Activated CD4-positive, alpha-beta T cell treated with anti-CD3 and anti-CD28 coated beads for 36 hours (primary cell): ENCODE measurements around the gene UBE2S. TPM values are rescaled to one million over a fixed set of nuclear protein-coding genes. Genes with fewer than 3 reads are reported as not detected.
"Not testable (repeated sequence)": the region's sequence is repeated elsewhere in the genome, so short reads cannot be mapped to it uniquely, and the experiment has no call there.

Source experiments
- ATAC-seq: fragments of 200-7000 bp; cut with Tn5 transposase; one replicate; pipeline ENCODE4 v1.10.0; 2021; ENCODE audit warnings: mild to moderate bottlenecking, moderate library complexity
- CTCF ChIA-PET: fragments of 350-600 bp; sonication (Branson Sonifier 250); formaldehyde crosslinking; loops from one replicate; lab custom pipeline; 2021; ENCODE audit warnings: antibody characterized with exemption; lab: Charles Lee
- POLR2A ChIA-PET: fragments of 350-600 bp; sonication (Branson Sonifier 250); formaldehyde crosslinking; loops from one replicate; lab custom pipeline; 2021; ENCODE audit warnings: antibody characterized with exemption, inconsistent platforms; lab: Charles Lee
- DNase-seq: peaks from one replicate; pipeline ENCODE4 v3.0.0-alpha.2; 2020
- H3K27ac Mint-ChIP-seq: one replicate; pipeline ENCODE4 v1.8.0; 2021; ENCODE audit warnings: mixed read lengths
- H3K27me3 Mint-ChIP-seq: one replicate; pipeline ENCODE4 v1.8.0; 2021; ENCODE audit warnings: mixed read lengths
- H3K36me3 Mint-ChIP-seq: one replicate; pipeline ENCODE4 v1.8.0; 2021; ENCODE audit warnings: low read depth, mixed read lengths
- H3K4me1 Mint-ChIP-seq: one replicate; pipeline ENCODE4 v1.8.0; 2021; ENCODE audit warnings: mixed read lengths
- H3K4me3 Mint-ChIP-seq: one replicate; pipeline ENCODE4 v1.8.0; 2021; ENCODE audit warnings: mild to moderate bottlenecking, moderate library complexity, mixed read lengths
- H3K9me3 Mint-ChIP-seq: one replicate; pipeline ENCODE4 v1.8.0; 2021; ENCODE audit warnings: low read depth, mixed read lengths
- intact Hi-C, 2 experiments: fragments of 100-400 bp; cut with DNase I in 1 of 2; cut with micrococcal nuclease in 1 of 2; formaldehyde crosslinking; loops; one replicate each; pipeline versions ENCODE4 v1.14.2 to v1.15.1; 2022 to 2024; cut with DNase I, micrococcal nuclease
- total RNA-seq, 2 experiments: library from RNA; stranded (reverse); gene quantifications; one replicate each; pipeline ENCODE4 v1.2.3, GENCODE V29; 2021

Gene UBE2S
- total RNA-seq, 2 experiments from 2014 or later, result 228 to 342 TPM

DNA sequence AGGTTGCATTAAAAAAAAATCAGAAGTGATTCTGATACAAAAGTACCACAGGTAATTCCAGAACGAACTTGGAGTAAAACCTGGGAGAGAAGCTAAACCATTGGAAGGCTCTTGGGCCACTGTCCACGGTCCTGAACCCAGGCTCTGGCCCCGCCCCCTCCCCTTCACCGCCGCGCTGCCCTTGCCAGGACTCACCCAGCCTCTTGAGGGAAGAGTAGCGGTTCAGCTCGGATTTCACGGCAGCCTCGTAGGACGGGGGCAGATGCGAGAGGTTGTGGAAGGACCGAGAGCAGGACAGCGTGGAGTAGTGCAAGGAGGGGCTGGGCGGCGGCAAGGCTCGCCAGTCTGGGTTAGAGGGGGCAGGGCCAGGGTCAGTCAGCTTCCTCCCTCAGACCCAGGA is 29.8 kb upstream of the UBE2S start:
- ChIA-PET CTCF (interaction anchor here (0.7 kb wide), 2 partner anchors 116 to 194 kb away, joined by 3 read pairs; no protein-coding TSS in a partner anchor), POLR2A (no interaction called here)
- peak; percentile 58 for DNase-seq
- H3K27me3 Mint-ChIP-seq, result peaks cover 44% of the 10 kb centered on the region
- peaks cover 13% of the 10 kb centered on the region for H3K4me1 Mint-ChIP-seq
- no peak overlapping the region for H3K27ac Mint-ChIP-seq
- no peak overlapping the region for H3K4me3 Mint-ChIP-seq
- ATAC-seq, result no peak
- intact Hi-C loops, result loop anchor here in 1 of 2 experiments (1.0 kb wide), 1 partner anchor 257 kb away; the partner anchor contains the start of gene SYT5
- no peaks in the 10 kb centered on the region for H3K9me3 Mint-ChIP-seq
- no peaks in the 10 kb centered on the region for H3K36me3 Mint-ChIP-seq

DNA sequence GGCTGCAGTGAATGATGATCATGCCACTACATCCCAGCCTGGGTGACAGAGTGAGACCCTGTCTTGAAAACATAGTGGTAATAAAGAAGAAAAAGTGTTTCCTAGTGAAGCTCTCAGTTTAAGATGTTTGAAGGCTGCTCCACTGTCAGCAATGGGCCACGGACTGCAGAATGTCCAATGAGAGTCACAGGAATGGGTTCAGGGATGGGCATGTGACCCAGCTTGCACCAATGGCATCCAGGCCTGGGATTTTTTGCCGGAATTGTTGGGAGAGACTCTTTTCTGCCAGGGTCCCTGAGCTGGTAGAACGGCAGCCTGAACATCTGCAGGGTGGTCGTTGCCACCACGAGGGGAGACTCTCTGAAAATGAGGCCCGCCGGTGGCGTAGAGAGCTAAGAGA is 29.3 kb upstream of the UBE2S start:
- intact Hi-C loops, result loop anchor here in 1 of 2 experiments (1.0 kb wide), 1 partner anchor 257 kb away; the partner anchor contains the start of gene SYT5
- peaks cover 12% of the 10 kb centered on the region for H3K4me1 Mint-ChIP-seq
- POLR2A ChIA-PET, result no interaction called here
- no peaks in the 10 kb centered on the region for H3K9me3 Mint-ChIP-seq
- CTCF ChIA-PET, result interaction anchor here (0.7 to 1.1 kb wide), 3 partner anchors 31 to 195 kb away, joined by 3 read pairs; no protein-coding TSS in a partner anchor
- peaks cover 46% of the 10 kb centered on the region for H3K27me3 Mint-ChIP-seq
- DNase-seq (no peak), ATAC-seq (no peak)
- no peaks in the 10 kb centered on the region for H3K36me3 Mint-ChIP-seq
- H3K27ac Mint-ChIP-seq, result no peak overlapping the region
- H3K4me3 Mint-ChIP-seq, result no peak overlapping the region

DNA sequence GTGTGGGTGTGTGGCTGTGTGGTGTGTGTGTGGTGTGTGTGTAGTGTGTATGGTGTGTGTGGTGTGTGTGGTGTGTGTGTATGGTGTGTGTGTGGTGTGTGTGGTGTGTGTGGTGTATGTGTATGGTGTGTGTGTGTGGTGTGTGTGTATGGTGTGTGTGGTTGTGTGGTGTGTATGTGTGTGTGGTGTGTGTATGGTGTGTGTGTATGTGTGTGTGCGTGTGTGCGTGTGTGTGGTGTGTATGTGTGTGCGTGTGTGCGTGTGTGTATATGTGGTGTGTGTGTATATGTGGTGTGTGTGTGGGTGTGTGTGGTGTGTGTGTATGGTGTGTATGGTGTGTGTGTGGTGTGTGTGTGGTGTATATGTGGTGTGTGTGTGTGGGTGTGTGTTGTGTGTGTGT is 27.4 kb upstream of the UBE2S start:
- ATAC-seq, result no peak
- no peak overlapping the region for H3K4me3 Mint-ChIP-seq
- ChIA-PET CTCF (no interaction called here), POLR2A (no interaction called here)
- DNase-seq, result no peak
- H3K27ac Mint-ChIP-seq, result no peak overlapping the region
- no peaks in the 10 kb centered on the region for H3K9me3 Mint-ChIP-seq
- intact Hi-C loops, result no loop called here
- no peaks in the 10 kb centered on the region for H3K36me3 Mint-ChIP-seq
- H3K4me1 Mint-ChIP-seq, result no peaks in the 10 kb centered on the region
- H3K27me3 Mint-ChIP-seq, result peaks cover 44% of the 10 kb centered on the region

DNA sequence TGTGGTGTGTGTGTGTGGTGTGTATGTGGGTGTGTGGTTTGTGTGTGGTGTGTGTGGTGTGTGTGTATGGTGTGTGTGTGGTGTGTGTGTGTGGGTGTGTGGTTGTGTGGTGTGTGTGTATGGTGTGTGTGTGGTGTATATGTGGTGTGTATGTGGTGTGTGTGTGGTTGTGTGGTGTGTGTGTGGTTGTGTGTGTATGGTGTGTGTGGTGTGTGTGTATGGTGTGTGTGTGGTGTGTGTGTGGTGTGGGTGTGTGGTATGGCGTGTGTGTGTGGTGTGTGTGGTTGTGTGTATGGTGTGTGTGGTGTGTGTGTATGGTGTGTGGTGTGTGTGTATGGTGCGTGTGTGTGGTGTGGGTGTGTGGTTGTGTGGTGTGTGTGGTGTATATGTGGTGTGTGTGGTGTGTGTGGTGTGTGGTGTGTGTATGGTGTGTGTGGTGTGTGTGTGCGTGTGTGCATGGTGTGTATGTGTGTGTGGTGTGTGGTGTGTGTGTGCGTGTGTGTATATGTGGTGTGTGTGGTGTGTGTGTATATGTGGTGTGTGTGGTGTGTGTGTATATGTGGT is 26.9 kb upstream of the UBE2S start:
- ATAC-seq (no peak), DNase-seq (no peak)
- no peaks in the 10 kb centered on the region for H3K9me3 Mint-ChIP-seq
- no peaks in the 10 kb centered on the region for H3K36me3 Mint-ChIP-seq
- no peak overlapping the region for H3K4me3 Mint-ChIP-seq
- no peak overlapping the region for H3K27ac Mint-ChIP-seq
- H3K27me3 Mint-ChIP-seq, result peaks cover 41% of the 10 kb centered on the region
- H3K4me1 Mint-ChIP-seq, result no peaks in the 10 kb centered on the region
- ChIA-PET CTCF (no interaction called here), POLR2A (no interaction called here)
- intact Hi-C loops, result no loop called here

DNA sequence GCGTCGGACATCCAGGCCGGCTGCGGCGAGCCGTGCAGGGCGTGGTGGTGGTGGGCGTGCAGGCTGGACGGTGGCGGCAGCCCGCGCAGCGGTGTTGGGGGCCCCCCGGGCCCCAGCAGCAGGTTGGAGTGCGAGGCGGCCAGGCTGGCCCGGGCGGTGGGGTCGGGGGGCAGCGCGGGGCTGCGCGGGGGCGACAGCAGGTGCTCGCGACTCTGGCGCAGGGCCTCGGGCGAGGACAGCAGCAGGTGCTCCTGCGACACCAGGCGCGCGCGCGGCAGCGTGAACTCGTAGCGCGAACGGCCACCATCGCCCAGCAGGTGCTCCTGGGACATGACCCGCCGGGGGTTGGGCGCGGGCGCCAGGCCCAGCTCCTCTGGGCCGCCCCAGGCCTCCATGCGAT is 25.7 kb upstream of the UBE2S start:
- CTCF ChIA-PET, result interaction anchor here (0.7 kb wide), 1 partner anchor 21 kb away, joined by 3 read pairs; no protein-coding TSS in a partner anchor
- ATAC-seq, result no peak
- peaks cover 33% of the 10 kb centered on the region for H3K27me3 Mint-ChIP-seq
- H3K36me3 Mint-ChIP-seq, result no peaks in the 10 kb centered on the region
- H3K27ac Mint-ChIP-seq, result no peak overlapping the region
- intact Hi-C loops, result no loop called here
- H3K4me3 Mint-ChIP-seq, result no peak overlapping the region
- DNase-seq, result no peak
- no peaks in the 10 kb centered on the region for H3K9me3 Mint-ChIP-seq
- POLR2A ChIA-PET, result no interaction called here
- no peaks in the 10 kb centered on the region for H3K4me1 Mint-ChIP-seq

DNA sequence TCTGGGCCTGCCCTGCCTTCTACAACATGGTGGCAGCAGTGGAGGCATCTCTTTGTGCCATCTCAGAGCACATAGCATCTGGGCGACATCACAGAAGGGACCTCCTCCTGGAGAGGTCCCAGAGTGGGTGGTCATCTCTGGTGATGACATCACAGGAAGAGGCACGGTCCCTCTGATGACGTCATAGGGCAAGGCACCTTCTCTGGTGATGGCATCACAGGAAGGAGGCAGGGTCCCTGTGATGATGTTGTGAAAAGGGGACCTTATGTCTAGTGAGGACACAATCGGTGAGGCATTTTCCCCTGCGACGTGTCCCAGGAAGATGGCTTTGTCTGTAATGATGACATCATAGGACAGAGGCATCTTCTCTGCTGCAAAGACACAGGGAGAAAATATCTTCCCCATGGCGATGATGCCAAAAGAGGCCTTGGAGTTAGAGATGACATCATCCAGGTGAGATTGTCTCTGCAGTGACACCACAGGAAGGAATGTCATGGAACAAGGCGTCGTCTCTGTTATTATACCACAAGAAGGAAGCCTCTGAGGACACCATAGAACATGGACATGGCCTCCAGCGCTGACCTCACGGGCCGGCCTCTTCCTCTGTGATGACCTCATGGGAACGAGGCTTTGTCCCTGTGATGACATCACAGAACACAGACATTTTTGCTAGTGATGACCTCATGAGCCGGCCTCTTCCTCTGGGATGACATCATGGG is 24.8 kb upstream of the UBE2S start:
- no peak overlapping the region for H3K4me3 Mint-ChIP-seq
- H3K27me3 Mint-ChIP-seq, result peaks cover 31% of the 10 kb centered on the region
- ChIA-PET CTCF (no interaction called here), POLR2A (no interaction called here)
- H3K27ac Mint-ChIP-seq, result no peak overlapping the region
- ATAC-seq (no peak), DNase-seq (no peak)
- intact Hi-C loops, result no loop called here
- H3K9me3 Mint-ChIP-seq, result no peaks in the 10 kb centered on the region
- no peaks in the 10 kb centered on the region for H3K4me1 Mint-ChIP-seq
- no peaks in the 10 kb centered on the region for H3K36me3 Mint-ChIP-seq

DNA sequence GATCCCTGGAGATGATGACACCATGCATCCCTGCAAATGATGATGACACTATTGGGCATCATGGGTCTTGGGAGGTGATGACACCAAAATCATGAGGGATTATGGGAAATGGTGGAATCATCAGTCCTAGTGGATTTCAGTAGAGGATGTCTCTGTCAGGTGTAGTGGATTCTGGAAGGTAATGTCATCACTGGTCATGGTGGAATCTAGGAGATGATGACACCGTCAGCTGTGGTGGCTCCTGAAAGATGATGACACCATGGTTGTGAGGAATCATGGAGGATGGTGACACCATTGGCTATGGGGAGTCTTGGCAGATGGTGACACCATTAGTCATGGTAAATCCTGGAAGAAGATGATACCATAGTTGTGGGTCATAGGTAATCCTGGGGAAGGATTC is 23.6 kb upstream of the UBE2S start:
- ATAC-seq (no peak), DNase-seq (no peak)
- intact Hi-C loops, result no loop called here
- Mint-ChIP-seq H3K9me3 (no peaks in the 10 kb centered on the region), H3K4me1 (no peaks in the 10 kb centered on the region), H3K27ac (no peak overlapping the region), H3K27me3 (peaks cover 21% of the 10 kb centered on the region), H3K36me3 (no peaks in the 10 kb centered on the region), H3K4me3 (no peak overlapping the region)
- POLR2A ChIA-PET, result no interaction called here
- CTCF ChIA-PET, result interaction anchor here (0.8 kb wide), 1 partner anchor 872 kb away, joined by 3 read pairs; no protein-coding TSS in a partner anchor

DNA sequence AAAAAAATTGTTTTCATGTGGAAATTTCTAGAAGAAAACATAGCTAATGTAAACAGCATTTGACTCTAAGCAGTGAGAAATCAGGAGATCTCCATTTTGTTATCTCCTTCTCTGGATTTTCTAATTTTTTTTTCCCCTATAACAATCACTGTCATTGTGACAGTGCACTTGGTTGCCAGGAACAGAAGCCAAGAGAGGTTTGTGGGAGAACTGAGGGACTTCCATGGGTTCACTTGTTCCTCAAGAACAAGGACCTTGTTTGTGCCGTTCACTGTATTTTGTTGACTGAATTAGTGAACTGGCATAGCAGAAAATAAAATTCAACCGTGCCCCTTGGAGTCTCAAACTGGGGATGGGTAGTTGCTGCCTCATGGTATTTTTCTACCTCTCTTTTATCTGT is 18.5 kb upstream of the UBE2S start:
- Mint-ChIP-seq H3K4me3 (no peak overlapping the region), H3K9me3 (no peaks in the 10 kb centered on the region), H3K27me3 (peaks cover 8% of the 10 kb centered on the region), H3K36me3 (no peaks in the 10 kb centered on the region), H3K27ac (no peak overlapping the region), H3K4me1 (peaks cover 10% of the 10 kb centered on the region)
- ChIA-PET CTCF (no interaction called here), POLR2A (no interaction called here)
- ATAC-seq (no peak), DNase-seq (no peak)
- intact Hi-C loops, result no loop called here

DNA sequence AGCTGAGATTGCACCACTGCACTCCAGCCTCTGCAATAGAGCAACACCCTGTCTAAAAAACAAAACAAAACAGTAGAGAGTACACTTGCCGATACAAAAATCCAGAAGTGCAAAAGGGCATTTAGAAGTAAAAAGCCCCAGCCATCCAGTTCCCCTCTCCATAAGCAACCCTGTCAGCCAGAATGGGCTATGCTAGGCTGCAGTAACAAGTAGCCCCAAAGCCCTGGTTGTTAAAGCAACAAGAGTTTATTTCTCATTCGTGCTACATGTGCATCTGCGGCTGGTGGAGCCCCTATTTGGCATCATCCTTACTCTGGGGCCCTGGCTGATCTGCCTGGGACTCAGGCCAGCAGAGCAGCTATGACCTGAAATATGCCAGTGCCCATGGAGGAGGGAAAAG is 16.9 kb upstream of the UBE2S start:
- intact Hi-C loops, result no loop called here
- CTCF ChIA-PET, result no interaction called here

DNA sequence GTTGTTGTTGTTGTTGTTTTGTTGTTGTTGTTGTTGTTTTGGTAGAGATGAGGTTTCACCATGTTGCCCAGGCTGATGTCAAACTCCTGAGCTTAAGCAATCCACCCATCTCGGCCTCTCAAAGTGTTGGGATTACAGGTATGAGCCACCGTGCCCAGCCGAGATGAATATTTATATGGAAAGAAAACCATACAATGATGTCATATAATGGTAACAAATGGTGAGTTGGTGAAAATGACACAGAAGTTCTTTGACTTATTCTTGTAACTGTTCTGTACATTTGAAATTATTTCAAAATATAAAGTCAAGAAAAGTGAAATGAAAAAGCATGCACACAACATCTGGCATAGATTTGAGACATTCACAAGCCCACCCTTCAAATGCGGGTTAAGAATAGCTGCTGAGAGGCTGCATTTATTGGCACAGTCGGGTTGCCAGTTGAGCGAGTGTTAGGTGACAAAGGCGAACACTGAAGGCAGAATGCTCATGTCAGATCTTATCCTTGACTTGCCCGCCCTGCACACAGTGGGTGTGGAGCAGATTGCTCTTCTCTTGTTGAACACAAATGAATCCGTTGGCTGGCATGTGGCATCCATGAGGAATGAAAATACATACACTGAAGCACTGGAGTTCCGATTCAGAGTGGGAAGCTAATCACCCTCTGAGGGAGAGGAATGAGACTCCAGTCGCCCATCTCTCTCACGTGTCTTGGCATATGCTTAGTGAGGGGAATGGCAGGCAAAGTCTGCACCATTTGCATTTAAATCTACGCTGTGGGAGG is 15.8 kb upstream of the UBE2S start:
- Mint-ChIP-seq H3K9me3 (no peaks in the 10 kb centered on the region), H3K4me3 (no peak overlapping the region), H3K4me1 (peaks cover 10% of the 10 kb centered on the region), H3K36me3 (no peaks in the 10 kb centered on the region), H3K27me3 (no peaks in the 10 kb centered on the region), H3K27ac (no peak overlapping the region)
- ChIA-PET CTCF (interaction anchor here (1.0 kb wide), 1 partner anchor 80 kb away, joined by 3 read pairs; no protein-coding TSS in a partner anchor), POLR2A (no interaction called here)
- ATAC-seq, result no peak
- DNase-seq, result no peak
- intact Hi-C loops, result no loop called here

More for the DNA sequence above, 16.9 kb upstream of the UBE2S start:
- Mint-ChIP-seq H3K27ac (no peak overlapping the region), H3K27me3 (no peaks in the 10 kb centered on the region), H3K4me1 (peaks cover 10% of the 10 kb centered on the region), H3K4me3 (no peak overlapping the region), H3K36me3 (no peaks in the 10 kb centered on the region), H3K9me3 (no peaks in the 10 kb centered on the region)
- no peak for DNase-seq
- no peak for ATAC-seq
- POLR2A ChIA-PET, result no interaction called here

DNA sequence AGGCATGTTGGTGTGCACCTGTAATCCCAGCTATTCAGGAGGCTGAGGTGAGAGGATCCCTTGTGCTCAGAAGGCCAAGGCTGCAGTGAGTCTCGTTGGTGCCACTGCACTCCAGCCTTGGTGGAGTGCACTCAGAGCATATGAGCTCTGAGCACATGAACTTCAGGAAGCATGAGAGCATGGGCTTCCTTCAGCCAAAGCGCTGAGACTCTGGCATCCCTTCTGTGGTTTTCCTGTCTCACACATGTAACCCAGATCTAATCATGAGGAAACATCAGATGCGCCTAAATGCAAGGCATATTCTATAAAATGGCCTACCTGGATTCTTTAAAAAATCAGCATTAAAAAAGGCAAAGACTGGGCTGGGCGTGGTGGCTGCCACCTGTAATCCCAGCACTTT is 13.7 kb upstream of the UBE2S start:
- H3K27me3 Mint-ChIP-seq, intact Hi-C loops, H3K27ac Mint-ChIP-seq, H3K9me3 Mint-ChIP-seq, DNase-seq, H3K36me3 Mint-ChIP-seq, POLR2A ChIA-PET, ATAC-seq, H3K4me3 Mint-ChIP-seq: not testable (repeated sequence)
- CTCF ChIA-PET, result interaction anchor here (0.6 to 0.7 kb wide), 2 partner anchors 185 to 447 kb away, joined by 3 read pairs; no protein-coding TSS in a partner anchor
- peaks cover 14% of the 10 kb centered on the region for H3K4me1 Mint-ChIP-seq
